ENCODE results near the gene LMO3. TPM values are rescaled to one million over a fixed set of nuclear protein-coding genes. Genes with fewer than 3 reads are reported as not detected.

The LMO3 gene
- polyA plus RNA-seq, 2 of the 4 experiments (the other 2 are of a cell fraction): 0.05 TPM; not detected in 1

DNA sequence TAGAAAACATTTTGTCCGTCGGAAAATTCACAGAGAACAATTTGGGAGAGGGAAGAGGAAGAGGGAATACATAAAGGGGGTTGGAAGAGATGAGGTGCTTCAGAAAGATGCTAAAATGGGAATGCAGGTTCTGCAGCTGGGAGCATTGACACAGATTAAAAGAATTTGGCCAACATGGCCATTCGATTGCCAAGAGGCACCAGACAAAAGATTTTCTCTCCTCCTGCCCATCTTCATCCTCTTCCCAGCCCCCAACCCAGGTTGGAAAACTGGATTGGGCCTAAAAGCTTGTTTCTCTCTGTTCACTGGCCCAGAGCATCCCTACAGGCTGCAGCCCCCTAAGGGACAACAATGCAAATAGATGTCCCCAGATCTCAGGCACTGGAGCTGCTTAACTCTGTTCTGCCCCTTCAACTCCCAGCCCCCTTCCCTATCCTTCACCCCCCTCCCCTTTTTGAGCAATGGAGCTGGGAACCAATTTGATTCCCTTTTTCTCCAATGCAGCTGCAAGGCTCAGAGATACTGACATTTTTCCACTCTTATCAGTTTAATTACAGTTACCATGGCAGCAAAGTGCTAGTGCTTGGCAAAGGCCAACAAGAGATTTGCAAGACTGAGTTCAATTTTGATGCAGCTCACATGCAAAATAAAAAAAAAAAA is 1.9 kb downstream of the LMO3 start:
- WGBS (ENCODE audit: missing lambda C conversion rate): 84% methylated on average over 3 of the region's 3 CpGs
- FAIRE-seq: no peak
- no peak for ATAC-seq
- ChIA-PET CTCF (no interaction called here), POLR2A (no interaction called here)
- no peak overlapping the region for H3K27ac ChIP-seq
- H3K4me2 ChIP-seq: no peak overlapping the region
- H3K4me1 ChIP-seq: no peaks in the 10 kb centered on the region
- H3K4me3 ChIP-seq: no peak overlapping the region
- H3K9me3 ChIP-seq: no peaks in the 10 kb centered on the region
- DNase-seq (ENCODE audit: low read depth in 1 of 2, low spot score in 1 of 2): no peak
- no peak for TF ChIP-seq PHF8 (IDR thresholded peaks at IDR 0.05; ENCODE audit: borderline replicate concordance, low read depth)
- TF ChIP-seq SMC3 (IDR thresholded peaks at IDR 0.05): no peak
- no peak for TF ChIP-seq RFX5 (IDR thresholded peaks at IDR 0.05)
- TF ChIP-seq MAFK (IDR thresholded peaks at IDR 0.05; ENCODE audit: partially characterized antibody): no peak
- no peak for TF ChIP-seq RNF2 (IDR thresholded peaks at IDR 0.05; ENCODE audit: borderline replicate concordance, low read depth)
- no peak for TF ChIP-seq ESRRA (IDR thresholded peaks at IDR 0.05; ENCODE audit: borderline replicate concordance, low read length)
- no peak for TF ChIP-seq MAZ (IDR thresholded peaks at IDR 0.05; ENCODE audit: borderline replicate concordance, low read depth, low read length)
- TF ChIP-seq EHF (CRISPR knock-in tag; IDR thresholded peaks at IDR 0.05): no peak

- FAIRE-seq (peak; percentile 32), ATAC-seq (no peak), DNase-seq (ENCODE audit: low read depth in 1 of 2, low spot score in 1 of 2) (no peak)
- no peaks in the 10 kb centered on the region for H3K4me1 ChIP-seq
- no peaks in the 10 kb centered on the region for H3K9me3 ChIP-seq
- no peak overlapping the region for H3K4me2 ChIP-seq
- POLR2A ChIA-PET: no interaction called here
- CTCF ChIA-PET: no interaction called here
- H3K4me3 ChIP-seq: no peak overlapping the region
- H3K27ac ChIP-seq: no peak overlapping the region
- WGBS (ENCODE audit: missing lambda C conversion rate): 84% methylated on average over 5 of the region's 5 CpGs
- TF ChIP-seq CBX8 (IDR thresholded peaks at IDR 0.05) (no peak), HEYL (CRISPR knock-in tag; IDR thresholded peaks at IDR 0.05) (no peak), MAX (IDR thresholded peaks at IDR 0.05) (no peak), POLR2A (IDR thresholded peaks at IDR 0.05; ENCODE audit: low read length) (no peak), HDAC2 (IDR thresholded peaks at IDR 0.05) (no peak), ESRRA (IDR thresholded peaks at IDR 0.05; ENCODE audit: borderline replicate concordance, low read length) (no peak), HMGXB4 (CRISPR knock-in tag; IDR thresholded peaks at IDR 0.05; ENCODE audit: borderline replicate concordance) (no peak), CHD4 (IDR thresholded peaks at IDR 0.05; ENCODE audit: borderline replicate concordance) (no peak), RARB (CRISPR knock-in tag; IDR thresholded peaks at IDR 0.05) (no peak), CBX2 (IDR thresholded peaks at IDR 0.05; ENCODE audit: borderline replicate concordance, low read depth) (no peak), GATA3 (IDR thresholded peaks at IDR 0.05; ENCODE audit: borderline replicate concordance) (no peak)
Observed at GRCh38 chr12:16603260-16603915, 2.6 kb downstream of the LMO3 start.

DNA sequence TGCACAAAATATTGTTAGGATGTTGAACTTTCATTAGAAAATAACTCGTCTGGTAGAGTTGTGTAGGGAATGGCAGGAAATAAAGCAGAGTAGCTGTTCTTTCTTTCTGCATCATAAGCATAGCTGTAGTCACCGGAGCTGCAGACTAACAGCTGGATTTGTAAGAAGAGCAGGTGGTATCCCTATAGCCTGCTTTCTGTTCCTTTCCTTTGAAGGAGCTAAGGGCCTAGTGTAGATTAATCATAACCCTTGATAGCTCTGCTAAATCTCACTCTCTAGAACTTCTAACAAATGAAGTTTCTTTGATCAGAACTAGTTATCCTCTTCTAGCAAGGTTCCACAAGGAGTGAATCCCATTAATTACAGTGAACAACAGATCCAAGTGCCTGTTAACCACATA is 3.5 kb downstream of the LMO3 start:
- no peak for ATAC-seq
- H3K4me3 ChIP-seq: no peak overlapping the region
- no peaks in the 10 kb centered on the region for H3K9me3 ChIP-seq
- no peak for DNase-seq (ENCODE audit: low read depth in 1 of 2, low spot score in 1 of 2)
- CTCF ChIA-PET: no interaction called here
- no peak overlapping the region for H3K27ac ChIP-seq
- no peak for FAIRE-seq
- H3K4me2 ChIP-seq: no peak overlapping the region
- no peaks in the 10 kb centered on the region for H3K4me1 ChIP-seq
- POLR2A ChIA-PET: no interaction called here
- 59% methylated on average over 2 of the region's 2 CpGs for WGBS (ENCODE audit: missing lambda C conversion rate)
- TF ChIP-seq, protein P1, sequence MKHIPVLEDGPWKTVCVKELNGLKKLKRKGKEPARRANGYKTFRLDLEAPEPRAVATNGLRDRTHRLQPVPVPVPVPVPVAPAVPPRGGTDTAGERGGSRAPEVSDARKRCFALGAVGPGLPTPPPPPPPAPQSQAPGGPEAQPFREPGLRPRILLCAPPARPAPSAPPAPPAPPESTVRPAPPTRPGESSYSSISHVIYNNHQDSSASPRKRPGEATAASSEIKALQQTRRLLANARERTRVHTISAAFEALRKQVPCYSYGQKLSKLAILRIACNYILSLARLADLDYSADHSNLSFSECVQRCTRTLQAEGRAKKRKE (CRISPR knock-in tag; IDR thresholded peaks at IDR 0.05; ENCODE audit: low read depth): no peak
- TF ChIP-seq NR3C1 (IDR thresholded peaks at IDR 0.05) (no peak), ZC3H11A (IDR thresholded peaks at IDR 0.05) (no peak), RFX5 (IDR thresholded peaks at IDR 0.05) (no peak), RARB (CRISPR knock-in tag; IDR thresholded peaks at IDR 0.05) (no peak), RAD21 (conservative IDR thresholded peaks at IDR 0.05 in 1 of 2, IDR thresholded peaks at IDR 0.05 in 1 of 2) (no peak), USF2 (IDR thresholded peaks at IDR 0.05) (no peak), POLR2AphosphoS2 (conservative IDR thresholded peaks at IDR 0.05; ENCODE audit: low read length) (no peak), CHD2 (IDR thresholded peaks at IDR 0.05; ENCODE audit: low read length, partially characterized antibody) (no peak), POLR2A (IDR thresholded peaks at IDR 0.05; ENCODE audit: low read length) (no peak), FOSL2 (IDR thresholded peaks at IDR 0.05) (no peak), FOSL2 (CRISPR knock-in tag; IDR thresholded peaks at IDR 0.05) (no peak)
- TF ChIP-seq, protein P2, sequence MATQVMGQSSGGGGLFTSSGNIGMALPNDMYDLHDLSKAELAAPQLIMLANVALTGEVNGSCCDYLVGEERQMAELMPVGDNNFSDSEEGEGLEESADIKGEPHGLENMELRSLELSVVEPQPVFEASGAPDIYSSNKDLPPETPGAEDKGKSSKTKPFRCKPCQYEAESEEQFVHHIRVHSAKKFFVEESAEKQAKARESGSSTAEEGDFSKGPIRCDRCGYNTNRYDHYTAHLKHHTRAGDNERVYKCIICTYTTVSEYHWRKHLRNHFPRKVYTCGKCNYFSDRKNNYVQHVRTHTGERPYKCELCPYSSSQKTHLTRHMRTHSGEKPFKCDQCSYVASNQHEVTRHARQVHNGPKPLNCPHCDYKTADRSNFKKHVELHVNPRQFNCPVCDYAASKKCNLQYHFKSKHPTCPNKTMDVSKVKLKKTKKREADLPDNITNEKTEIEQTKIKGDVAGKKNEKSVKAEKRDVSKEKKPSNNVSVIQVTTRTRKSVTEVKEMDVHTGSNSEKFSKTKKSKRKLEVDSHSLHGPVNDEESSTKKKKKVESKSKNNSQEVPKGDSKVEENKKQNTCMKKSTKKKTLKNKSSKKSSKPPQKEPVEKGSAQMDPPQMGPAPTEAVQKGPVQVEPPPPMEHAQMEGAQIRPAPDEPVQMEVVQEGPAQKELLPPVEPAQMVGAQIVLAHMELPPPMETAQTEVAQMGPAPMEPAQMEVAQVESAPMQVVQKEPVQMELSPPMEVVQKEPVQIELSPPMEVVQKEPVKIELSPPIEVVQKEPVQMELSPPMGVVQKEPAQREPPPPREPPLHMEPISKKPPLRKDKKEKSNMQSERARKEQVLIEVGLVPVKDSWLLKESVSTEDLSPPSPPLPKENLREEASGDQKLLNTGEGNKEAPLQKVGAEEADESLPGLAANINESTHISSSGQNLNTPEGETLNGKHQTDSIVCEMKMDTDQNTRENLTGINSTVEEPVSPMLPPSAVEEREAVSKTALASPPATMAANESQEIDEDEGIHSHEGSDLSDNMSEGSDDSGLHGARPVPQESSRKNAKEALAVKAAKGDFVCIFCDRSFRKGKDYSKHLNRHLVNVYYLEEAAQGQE (IDR thresholded peaks at IDR 0.05): no peak

Data from A549 (cell line).